Erythroblast (primary cell): ENCODE results near the gene COG4.

ENCODE experiments used
- GATA1 ChIP-seq: IDR thresholded peaks from 2 replicates; pipeline ENCODE4 v1.6.1; 2011; ENCODE audit warnings: low read depth, mild to moderate bottlenecking, control low read depth, low read length, moderate library complexity
- POLR2A ChIP-seq: IDR thresholded peaks from 2 replicates; pipeline ENCODE4 v1.6.1; 2011; ENCODE audit warnings: mild to moderate bottlenecking, low read length

- TF ChIP-seq POLR2A (no peak), GATA1 (no peak)
These were observed 69.5 kb downstream of the COG4 start for GRCh38 chr16:70453892-70454221.
